Urinary bladder (tissue), 4 donors: ENCODE results near the gene PHKA2. TPM values are rescaled to one million over a fixed set of nuclear protein-coding genes. Genes with fewer than 3 reads are reported as not detected.
A peak's percentile ranks its signal among the peaks of the same experiment; 100 is the strongest.

Experiments used
- DNase-seq: peaks from one replicate; pipeline ENCODE4 v3.0.0-alpha.2; 2015; ENCODE audit errors: extremely low spot score
- H3K27ac ChIP-seq: one replicate; pipeline ENCODE4 v1.5.1; 2013; ENCODE audit warnings: low read depth, mild to moderate bottlenecking, moderate library complexity
- H3K36me3 ChIP-seq: one replicate; pipeline ENCODE4 v1.6.1; 2013; ENCODE audit warnings: mild to moderate bottlenecking, moderate library complexity; ENCODE audit not compliant: insufficient read depth
- H3K4me1 ChIP-seq: one replicate; pipeline ENCODE4 v1.6.1; 2013; ENCODE audit warnings: mild to moderate bottlenecking, moderate library complexity; ENCODE audit not compliant: insufficient read depth
- H3K4me3 ChIP-seq: one replicate; pipeline ENCODE4 v1.5.1; 2013; ENCODE audit warnings: low read depth, low read length
- WGBS: extraction: QIAGEN DNeasy Blood & Tissue Kit; methylation state at CpG from one replicate; pipeline ENCODE4 v1.1.7; 2013; 5-methylcytosine and 5-hydroxymethylcytosine counted together
- polyA plus RNA-seq: library from polyadenylated mRNA; stranded (reverse); fragments of 200-250 nt; gene quantifications from one replicate; pipeline ENCODE4 v1.2.3, GENCODE V29; 2013
- total RNA-seq: library from RNA; depleted of rRNA; stranded (reverse); fragments of >200 nt; gene quantifications from one replicate; pipeline ENCODE4 v1.2.3, GENCODE V29; 2014
- donor health status: healthy with polysubstance abuse.
- donor health status: healthy.

PHKA2 gene
- total and polyA plus RNA-seq, 2 donors: 14.7 to 20.6 TPM

DNA sequence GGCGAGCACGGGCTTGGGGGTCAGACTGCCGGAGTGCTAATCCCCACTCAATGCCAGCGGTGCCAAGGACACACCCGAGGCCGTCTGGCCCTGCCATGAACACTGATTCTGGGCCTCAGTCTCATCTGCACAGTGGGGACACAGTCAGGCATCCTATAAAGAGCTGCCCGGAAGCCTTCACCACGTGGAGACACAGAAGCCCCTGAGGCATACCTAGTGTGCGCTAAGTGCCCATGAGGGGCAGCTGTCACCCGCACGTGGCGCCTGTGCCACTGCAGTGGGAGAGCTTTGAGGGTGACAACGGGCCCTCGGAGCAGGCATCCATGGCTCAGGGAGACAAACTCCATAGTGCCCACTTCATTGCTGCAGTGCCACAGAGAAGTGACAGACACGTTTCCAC lies 86.3 kb downstream of the PHKA2 start:
- Histone ChIP-seq H3K4me3 (no peak overlapping the region), H3K4me1 (no peaks in the 10 kb centered on the region), H3K27ac (no peak overlapping the region), H3K36me3 (no peaks in the 10 kb centered on the region)
- WGBS: 93% methylated on average over 15 of the region's 15 CpGs
- DNase-seq: no peak

GRCh38 chrX:18896680-18897544 lies 87.0 kb downstream of the PHKA2 start:
- Histone ChIP-seq H3K27ac (no peak overlapping the region), H3K4me3 (no peak overlapping the region), H3K4me1 (no peaks in the 10 kb centered on the region), H3K36me3 (no peaks in the 10 kb centered on the region)
- 94% methylated on average over 27 of the region's 27 CpGs for WGBS
- no peak for DNase-seq

DNA sequence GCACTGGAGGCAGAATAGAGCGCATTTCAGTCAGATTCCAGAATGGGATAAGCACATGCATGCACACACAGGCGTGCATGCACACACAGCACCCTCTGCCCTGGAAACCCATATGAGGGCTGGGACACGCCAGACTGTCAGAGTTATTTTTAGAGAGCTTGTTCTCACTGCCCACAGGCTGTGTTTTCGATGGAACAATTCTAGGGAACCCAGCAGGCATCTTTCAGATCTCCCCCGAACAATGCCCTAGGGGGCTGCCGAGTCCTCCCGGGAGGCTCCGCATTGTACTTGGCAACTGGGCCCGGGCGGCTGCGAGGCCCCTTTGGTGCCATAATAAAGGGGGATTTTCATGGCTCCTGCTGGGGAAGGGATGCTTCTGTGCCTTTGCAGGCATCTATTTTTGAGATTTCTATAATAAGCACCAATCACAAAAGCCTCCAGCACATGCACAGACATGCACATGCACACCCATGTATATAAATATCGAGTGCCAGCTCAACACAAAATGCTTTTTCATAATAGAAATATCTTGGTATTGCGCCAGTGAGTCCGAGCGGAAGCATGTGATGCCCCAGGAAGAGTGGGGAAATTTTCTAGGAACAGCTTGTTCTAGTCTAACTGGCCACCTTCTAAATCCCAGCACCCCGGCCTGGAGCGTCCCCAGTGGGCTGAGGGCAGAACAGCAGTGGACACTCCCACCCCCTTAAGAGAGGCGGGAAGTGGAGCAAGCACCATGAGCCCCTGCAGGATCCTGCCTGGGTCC lies 88.5 kb downstream of the PHKA2 start:
- H3K4me1 ChIP-seq: no peaks in the 10 kb centered on the region
- no peaks in the 10 kb centered on the region for H3K36me3 ChIP-seq
- peak overlapping the region; percentile 42 for H3K27ac ChIP-seq
- no peak overlapping the region for H3K4me3 ChIP-seq
- 48% methylated on average over 18 of the region's 18 CpGs for WGBS
- no peak for DNase-seq

DNA sequence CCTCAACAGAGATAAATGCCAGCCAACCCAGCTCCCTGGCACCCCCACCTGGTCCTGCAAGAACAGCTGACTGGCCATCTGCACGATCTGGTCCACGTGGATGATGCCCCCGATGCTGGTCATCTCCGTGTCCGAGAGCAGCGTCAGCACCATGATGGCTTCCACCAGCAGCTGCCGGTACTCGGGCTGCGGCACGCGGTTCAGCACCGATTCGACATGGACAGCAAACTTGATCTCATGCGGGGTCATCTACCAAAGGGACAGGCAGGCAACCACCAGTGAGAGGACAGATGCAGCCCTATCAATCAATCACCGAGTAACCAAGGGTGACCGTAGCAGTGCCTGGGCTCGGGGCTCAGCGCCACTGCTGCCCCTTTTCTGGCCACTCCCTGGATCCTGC lies 89.8 kb downstream of the PHKA2 start:
- H3K27ac ChIP-seq: no peak overlapping the region
- DNase-seq: no peak
- 91% methylated on average over 18 of the region's 18 CpGs for whole genome bisulfite sequencing
- H3K4me1 ChIP-seq: no peaks in the 10 kb centered on the region
- H3K36me3 ChIP-seq: no peaks in the 10 kb centered on the region
- H3K4me3 ChIP-seq: no peak overlapping the region

- Histone ChIP-seq H3K4me1 (no peaks in the 10 kb centered on the region), H3K27ac (no peak overlapping the region), H3K4me3 (no peak overlapping the region), H3K36me3 (no peaks in the 10 kb centered on the region)
- no peak for DNase-seq
- 97% methylated on average over 11 of the region's 11 CpGs for WGBS
These were observed 90.4 kb downstream of the PHKA2 start for GRCh38 chrX:18893536-18893935.

- H3K27ac ChIP-seq: no peak overlapping the region
- no peak for DNase-seq
- no peaks in the 10 kb centered on the region for H3K36me3 ChIP-seq
- H3K4me3 ChIP-seq: no peak overlapping the region
- 90% methylated on average over 6 of the region's 6 CpGs for WGBS
- H3K4me1 ChIP-seq: no peaks in the 10 kb centered on the region
These were observed 91.0 kb downstream of the PHKA2 start for GRCh38 chrX:18892899-18893298.

- Histone ChIP-seq H3K36me3 (no peaks in the 10 kb centered on the region), H3K4me3 (no peak overlapping the region), H3K4me1 (no peaks in the 10 kb centered on the region), H3K27ac (no peak overlapping the region)
- DNase-seq: no peak
- 94% methylated on average over 9 of the region's 9 CpGs for WGBS
These were observed 92.4 kb downstream of the PHKA2 start for GRCh38 chrX:18891548-18891945.

- Histone ChIP-seq H3K27ac (no peak overlapping the region), H3K4me1 (no peaks in the 10 kb centered on the region), H3K36me3 (no peaks in the 10 kb centered on the region)
These were observed 93.0 kb downstream of the PHKA2 start for GRCh38 chrX:18890724-18891547.

GRCh38 chrX:18890049-18890381 lies 93.9 kb downstream of the PHKA2 start:
- 77% methylated on average over 7 of the region's 7 CpGs for WGBS
- no peak overlapping the region for H3K4me3 ChIP-seq
- no peak for DNase-seq
- H3K27ac ChIP-seq: no peak overlapping the region
- no peaks in the 10 kb centered on the region for H3K36me3 ChIP-seq
- H3K4me1 ChIP-seq: no peaks in the 10 kb centered on the region

More at GRCh38 chrX:18890724-18891547, 93.0 kb downstream of the PHKA2 start:
- no peak for DNase-seq
- 81% methylated on average over 24 of the region's 24 CpGs for WGBS
- H3K4me3 ChIP-seq: no peak overlapping the region

- WGBS: 82% methylated on average over 12 of the region's 12 CpGs
- DNase-seq: no peak
- Histone ChIP-seq H3K27ac (no peak overlapping the region), H3K4me1 (no peaks in the 10 kb centered on the region), H3K36me3 (no peaks in the 10 kb centered on the region), H3K4me3 (no peak overlapping the region)
These were observed 94.4 kb downstream of the PHKA2 start for GRCh38 chrX:18889346-18890048.

DNA sequence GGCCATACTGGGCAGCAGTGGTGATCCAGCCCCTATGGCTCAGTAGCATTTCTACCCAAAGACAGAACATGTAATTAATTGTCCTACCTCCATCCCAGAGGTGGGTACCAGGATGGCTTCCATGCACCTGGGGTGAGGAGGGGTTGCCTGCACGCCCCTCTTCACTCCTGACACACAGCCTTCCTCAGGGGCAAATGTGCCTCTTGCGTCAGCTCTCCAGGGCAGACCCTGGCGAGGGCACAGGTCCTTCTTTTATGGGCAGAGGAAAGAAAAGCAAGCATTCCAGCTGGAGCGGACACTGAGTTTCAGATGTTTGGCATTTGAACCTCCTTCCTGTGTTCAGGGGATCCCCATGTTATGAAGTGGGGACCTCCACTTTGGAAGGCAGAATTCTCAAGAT lies 95.6 kb downstream of the PHKA2 start:
- 97% methylated on average over 4 of the region's 4 CpGs for WGBS
- no peak overlapping the region for H3K4me3 ChIP-seq
- no peak for DNase-seq
- H3K36me3 ChIP-seq: no peaks in the 10 kb centered on the region
- H3K4me1 ChIP-seq: no peaks in the 10 kb centered on the region
- H3K27ac ChIP-seq: no peak overlapping the region

DNA sequence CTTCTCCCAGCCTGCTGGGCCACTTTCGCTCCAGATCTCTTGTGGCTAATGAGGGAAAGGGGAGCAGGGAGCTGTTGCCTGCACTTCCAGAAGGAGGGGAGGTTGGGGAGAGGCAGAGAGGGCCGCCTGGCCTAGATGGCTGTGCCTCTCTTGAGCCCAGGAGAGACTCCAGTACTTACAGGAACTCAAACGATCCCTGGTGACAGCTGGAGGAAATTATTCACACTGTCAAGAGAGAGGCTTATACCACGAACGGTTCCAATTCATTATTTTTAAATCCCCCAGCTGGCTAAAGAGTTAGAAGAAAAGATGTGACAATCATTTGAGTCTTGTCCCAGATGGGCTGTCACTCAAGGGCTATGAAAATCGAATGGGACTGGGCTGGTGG lies 96.1 kb downstream of the PHKA2 start:
- Histone ChIP-seq H3K36me3 (no peaks in the 10 kb centered on the region), H3K27ac (peak overlapping the region; percentile 29), H3K4me3 (no peak overlapping the region), H3K4me1 (no peaks in the 10 kb centered on the region)
- WGBS: 27% methylated on average over 6 of the region's 6 CpGs
- no peak for DNase-seq

DNA sequence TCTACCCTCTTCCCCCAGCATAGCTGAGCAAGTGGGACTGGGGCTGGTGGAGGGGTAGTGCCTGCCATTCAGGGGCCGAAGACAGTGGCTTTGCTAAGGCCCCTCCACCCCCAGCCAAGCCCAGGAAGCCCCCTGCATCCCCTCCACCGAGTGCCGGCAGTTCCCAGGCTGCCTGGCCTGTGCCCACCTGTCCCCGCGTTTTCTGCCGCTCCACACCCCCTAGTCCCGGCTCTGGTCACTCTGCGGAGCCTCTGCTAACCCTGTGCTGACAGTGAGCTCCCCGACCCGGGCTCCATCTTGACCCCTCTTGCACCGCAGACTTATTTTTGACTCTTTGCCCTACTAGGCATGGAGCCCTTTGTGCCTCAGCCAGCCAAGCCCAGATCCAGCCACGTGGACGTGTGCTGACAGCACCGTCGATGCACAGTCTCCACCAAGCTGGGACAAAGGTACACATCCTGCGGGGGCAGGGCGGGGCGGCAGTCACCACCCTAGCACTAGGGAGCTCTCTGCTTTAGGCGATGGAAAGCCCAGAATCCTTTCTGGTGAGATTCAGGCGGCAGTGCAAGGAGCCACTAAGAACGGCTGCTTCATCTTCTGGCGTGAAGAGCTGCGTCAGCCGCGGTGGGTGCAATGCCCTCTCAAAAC lies 96.6 kb downstream of the PHKA2 start:
- peak overlapping the region; percentile 27 for H3K4me3 ChIP-seq
- 23% methylated on average over 25 of the region's 25 CpGs for WGBS
- DNase-seq: no peak
- H3K36me3 ChIP-seq: no peaks in the 10 kb centered on the region
- no peaks in the 10 kb centered on the region for H3K4me1 ChIP-seq
- H3K27ac ChIP-seq: peak overlapping the region; percentile 57
